GM12801 (cell line): ENCODE measurements around the gene PARD6G.

Source experiments
- CTCF ChIP-seq: IDR thresholded peaks from one replicate; pipeline ENCODE4 v1.5.1; 2011; ENCODE audit warnings: control low read depth; ENCODE audit not compliant: insufficient read length; ENCODE audit errors: extremely low read depth

Gene PARD6G

GRCh38 chr18:80175451-80176204, 71.7 kb downstream of the PARD6G start:
- no peak for TF ChIP-seq CTCF

DNA sequence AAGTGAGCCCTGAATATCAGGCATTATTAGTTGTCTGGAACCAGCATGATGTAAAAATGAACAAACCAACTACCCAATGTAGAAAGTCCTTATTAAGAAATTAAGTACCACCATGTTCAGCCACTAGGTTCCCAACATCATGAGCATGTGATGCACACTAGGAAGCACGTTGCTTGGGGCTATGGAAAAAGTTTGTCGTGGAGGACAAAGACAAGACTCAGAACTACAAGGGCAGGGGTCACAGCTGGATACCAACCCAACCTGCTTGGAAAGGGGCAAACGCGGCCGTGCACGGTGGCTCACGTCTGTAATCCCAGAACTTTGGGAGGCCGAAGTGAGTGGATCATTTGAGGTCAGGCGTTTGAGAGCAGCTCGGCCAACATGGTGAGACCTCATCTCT, 74.3 kb downstream of the PARD6G start:
- TF ChIP-seq CTCF = no peak

DNA sequence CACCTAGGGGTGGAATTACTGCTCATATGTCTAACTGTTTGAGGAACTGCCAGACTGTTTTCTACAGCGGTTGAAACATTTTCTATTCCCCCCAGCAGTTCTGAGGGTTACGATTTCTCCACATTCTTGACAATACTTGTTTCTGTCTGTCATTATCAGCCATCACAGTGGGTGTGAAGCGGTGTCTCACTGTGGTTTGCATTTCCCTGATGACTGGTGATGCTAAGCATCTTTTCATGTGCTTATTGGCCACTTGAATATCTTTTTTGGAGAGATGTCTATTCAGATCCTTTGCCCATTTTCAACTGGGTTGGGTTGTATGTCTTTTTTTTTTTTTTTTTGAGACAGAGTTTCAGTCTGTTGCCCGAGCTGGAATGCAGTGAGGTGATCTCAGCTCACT, 75.3 kb downstream of the PARD6G start:
- TF ChIP-seq CTCF = no peak

- no peak for TF ChIP-seq CTCF
These were observed 76.1 kb downstream of the PARD6G start for GRCh38 chr18:80171054-80171872.

DNA sequence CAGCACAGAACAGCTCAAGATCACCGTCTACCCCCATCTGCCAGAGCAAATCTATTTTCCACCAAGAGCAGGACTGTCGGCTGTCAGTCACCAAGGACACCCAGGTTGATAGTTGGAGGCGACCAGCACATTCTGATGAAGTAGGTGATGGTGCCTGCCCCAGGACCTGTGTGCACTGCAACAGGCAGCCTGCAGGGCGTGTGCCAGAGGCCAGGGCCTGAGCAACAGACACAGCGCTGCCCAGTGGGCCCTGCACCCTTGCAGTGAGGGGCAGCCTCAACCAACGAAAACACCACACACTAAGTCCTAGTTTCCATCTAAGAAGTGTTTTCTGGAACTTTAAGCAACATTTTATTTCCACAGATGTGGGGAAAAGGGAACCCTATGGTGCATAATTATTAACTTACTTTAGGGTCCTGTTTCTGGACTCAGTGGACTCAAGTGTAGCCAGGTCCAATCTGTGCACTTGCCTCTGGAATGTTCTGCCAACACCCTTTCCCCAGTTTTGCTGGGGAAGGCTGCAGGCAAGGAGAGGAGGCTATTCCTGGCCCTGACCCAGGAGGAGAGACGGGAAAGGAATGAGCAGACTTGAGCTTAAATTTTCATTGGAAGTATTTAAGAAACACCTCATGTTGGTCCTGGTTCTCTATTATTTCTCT, 76.8 kb downstream of the PARD6G start:
- TF ChIP-seq CTCF = no peak

DNA sequence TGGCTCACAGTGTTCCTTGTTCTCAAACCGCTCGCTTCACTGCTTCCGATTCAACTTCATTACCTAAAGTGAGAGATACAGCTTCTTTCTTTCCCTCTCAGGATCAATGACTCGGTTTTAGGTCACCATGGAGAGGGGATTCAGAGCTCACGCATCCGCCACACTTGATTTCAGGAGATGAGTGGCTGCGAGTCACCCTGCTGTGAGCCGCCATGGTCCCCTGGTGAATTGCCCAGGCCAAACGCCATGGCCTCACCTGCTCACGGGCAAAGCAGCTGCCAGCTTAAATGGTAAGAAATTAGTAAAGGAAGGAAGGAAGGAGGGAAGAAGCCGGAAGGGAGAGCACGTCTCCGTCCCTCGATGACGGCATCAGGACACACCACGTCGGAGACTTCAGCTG, 77.7 kb downstream of the PARD6G start:
- TF ChIP-seq CTCF = no peak

DNA sequence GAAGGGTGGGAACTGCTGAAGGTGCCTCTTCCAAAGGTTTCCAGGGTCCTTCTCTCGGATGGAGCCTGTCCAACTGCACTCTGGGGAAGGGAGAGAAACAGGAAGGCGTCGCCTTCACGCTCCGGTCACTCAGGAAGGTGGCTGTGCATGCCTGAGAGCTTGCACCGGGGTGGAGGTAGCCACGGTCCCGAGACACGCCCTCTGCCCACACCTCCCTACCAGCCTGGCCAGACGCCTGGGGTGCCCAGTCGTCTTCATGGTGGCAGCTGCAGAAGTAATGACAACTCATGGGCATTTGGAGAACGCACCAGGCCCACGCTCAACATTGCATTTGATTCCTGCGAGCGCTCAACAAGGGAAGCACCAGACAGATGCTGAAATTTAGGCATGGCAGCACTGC, 78.3 kb downstream of the PARD6G start:
- TF ChIP-seq CTCF = no peak
